ENCODE data around the gene ZNF783.
A peak's percentile ranks its signal among the peaks of the same experiment; 100 is the strongest.

Gene ZNF783

GRCh38 chr7:149283321-149283720 is 21.3 kb downstream of the ZNF783 start:
- no peak for DNase-seq

GRCh38 chr7:149284343-149284742 is 22.3 kb downstream of the ZNF783 start:
- DNase-seq: peak in 4 of 5 donors; percentile 34 to 49 (median 40)

DNA sequence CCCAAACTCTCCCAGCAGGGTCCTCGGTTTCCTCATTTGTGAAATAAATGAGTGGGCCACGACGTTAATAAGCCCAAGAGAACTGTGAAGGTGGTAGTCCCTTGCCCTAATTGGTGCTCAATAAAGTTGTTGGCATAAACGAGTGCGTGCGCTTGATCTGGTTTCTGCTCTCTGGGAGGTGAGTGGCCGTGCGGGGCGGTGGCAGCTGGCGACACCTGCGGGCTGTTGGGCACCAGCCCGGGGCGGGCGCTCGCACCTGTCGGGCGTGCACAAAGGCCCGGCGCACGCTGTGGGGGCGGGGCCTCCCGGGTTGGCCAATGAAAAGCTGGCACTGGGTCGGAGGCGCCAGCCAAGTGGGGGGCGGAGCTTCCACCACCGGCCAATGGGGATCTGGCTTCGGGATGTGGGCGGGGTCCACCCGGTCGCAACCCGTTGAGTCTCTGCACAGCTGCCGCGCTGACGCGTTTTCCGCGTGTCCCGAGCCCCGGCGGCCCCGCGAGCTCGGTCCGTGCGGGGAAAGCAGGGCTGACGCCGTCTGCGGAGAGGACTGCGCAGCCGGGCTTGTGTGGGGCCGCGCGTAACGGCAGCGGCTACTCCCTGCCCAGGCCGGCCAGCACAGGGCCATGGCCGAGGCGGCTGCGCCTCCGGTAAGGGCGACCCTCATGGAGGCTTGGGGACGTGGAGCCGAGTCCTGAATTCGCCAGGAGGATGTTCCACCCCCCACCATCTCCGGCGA is 23.0 kb downstream of the ZNF783 start:
- peak; percentile 95 to 98 (median 98) for DNase-seq

GRCh38 chr7:149285603-149286002 is 23.6 kb downstream of the ZNF783 start:
- DNase-seq: no peak

DNA sequence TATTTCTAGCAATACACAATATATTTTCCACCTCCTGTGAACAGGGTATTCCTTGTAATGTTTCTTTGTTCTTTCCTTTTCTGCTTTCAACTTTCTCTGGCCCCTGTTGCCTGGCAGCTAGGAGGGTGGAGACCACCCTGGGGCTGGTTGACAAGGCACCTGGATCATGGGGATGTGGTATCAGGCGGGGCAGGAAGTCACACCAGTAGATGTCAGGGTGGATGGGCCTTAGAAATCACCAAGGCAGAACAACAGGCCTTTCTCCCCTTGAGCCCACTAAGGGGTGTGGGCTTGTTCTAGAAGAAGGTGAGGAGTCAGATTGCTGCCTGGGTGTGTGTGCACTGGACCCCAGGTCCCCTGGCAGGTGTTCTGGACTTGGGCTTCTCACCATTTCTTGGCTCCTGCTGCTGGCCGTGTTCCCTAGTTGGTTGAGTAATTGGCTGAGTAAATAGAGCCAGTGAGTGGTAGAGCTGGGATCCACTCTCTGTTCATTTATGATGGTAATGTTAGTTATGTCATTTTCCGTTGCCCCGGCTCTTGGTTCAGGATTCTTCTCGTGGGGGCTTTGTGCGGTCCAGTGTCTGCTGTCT is 24.9 kb downstream of the ZNF783 start:
- DNase-seq: no peak

GRCh38 chr7:149287622-149288021 is 25.6 kb downstream of the ZNF783 start:
- no peak for DNase-seq

- no peak for DNase-seq
These were observed 27.3 kb downstream of the ZNF783 start for GRCh38 chr7:149289262-149289661.

GRCh38 chr7:149289856-149290255 is 27.9 kb downstream of the ZNF783 start:
- DNase-seq: no peak

DNA sequence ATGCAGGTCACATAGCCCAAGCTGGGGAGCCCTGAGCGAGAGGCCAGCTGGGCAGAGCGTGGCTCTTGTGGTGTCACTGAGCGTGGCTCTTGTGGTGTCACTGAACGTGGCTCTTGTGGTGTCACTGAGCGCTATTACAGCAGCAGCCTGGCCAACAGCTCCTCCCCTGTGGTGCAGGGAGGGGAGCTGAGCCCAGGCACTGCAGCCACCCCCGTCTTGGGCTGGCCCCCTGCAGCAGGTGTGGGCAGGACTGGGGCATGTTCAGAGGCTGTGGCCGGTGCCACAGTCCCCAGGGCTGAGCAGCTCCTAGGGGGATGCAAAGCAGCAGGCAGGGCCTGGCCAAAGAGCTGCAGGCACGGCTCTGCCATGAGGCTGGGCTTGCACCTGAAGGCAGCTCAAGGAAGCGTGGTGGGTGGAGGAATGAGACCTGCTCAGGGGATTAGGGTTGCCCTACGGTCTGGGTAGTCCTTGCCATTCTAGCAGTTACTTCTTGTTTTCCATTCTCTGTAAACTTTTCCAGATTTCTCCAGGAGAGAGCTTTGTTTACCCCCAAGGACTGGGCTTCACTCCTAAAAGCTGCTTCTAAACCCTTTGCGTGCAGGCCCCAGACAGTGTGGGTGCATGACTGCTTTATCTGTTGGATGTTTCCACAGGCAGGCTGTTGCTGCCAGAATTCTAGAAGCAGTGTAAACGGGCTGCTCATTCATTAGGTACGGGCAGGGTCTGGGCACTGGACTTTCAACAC is 29.2 kb downstream of the ZNF783 start:
- peak in 1 of 5 donors; percentile 18 for DNase-seq

DNA sequence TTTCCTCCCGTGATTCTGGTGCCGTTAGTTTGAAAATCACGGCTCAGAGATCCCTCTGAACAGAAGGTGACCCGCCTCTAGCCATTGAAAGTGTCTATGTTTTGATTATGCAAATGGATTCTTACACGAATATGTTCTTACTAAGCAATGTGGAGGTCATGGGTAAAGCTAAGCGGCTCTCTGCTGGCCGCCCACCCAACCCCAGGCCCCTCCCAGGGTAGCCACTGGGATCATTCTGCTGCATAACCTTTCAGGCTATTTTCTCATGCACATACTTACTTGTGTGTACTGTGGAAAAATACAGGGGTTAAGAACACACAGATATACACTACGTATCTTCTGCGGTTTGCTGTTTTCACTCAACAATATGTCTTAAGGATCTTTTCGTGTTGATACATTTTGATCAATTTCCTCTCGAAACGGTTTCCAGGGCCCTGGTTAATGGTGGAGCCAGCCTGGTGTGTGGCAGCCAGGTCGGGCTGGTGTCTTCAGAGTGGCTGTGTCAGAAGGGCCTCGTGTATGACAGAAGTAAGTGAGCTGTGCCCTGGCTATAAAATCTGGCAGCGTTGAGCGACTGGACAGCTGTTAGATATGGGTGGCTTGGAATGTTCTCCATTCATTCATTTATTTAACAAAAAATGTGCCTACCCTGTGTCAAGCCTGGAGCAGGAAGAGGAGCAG is 29.9 kb downstream of the ZNF783 start:
- no peak for DNase-seq

DNA sequence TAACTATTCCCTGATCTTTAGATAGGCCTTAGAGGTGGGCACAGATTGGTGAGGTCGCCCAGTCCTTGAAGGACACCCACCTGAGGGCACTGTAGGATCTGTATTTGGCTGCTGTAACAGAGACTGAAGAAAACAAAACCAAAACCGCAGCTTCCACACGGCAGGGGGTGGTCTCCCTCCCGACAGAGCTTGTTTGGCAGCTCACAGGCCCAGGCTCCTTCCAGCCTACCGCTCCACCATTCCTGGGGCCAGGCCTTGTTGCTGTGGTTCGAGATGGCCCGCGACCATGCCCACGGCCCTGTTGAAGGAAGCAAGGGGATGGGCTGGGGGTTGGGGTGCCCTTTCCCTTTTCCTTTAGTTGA is 30.4 kb downstream of the ZNF783 start:
- no peak for DNase-seq

GRCh38 chr7:149293338-149293737 is 31.3 kb downstream of the ZNF783 start:
- no peak for DNase-seq

GRCh38 chr7:149293946-149294633 is 32.1 kb downstream of the ZNF783 start:
- DNase-seq: no peak

DNA sequence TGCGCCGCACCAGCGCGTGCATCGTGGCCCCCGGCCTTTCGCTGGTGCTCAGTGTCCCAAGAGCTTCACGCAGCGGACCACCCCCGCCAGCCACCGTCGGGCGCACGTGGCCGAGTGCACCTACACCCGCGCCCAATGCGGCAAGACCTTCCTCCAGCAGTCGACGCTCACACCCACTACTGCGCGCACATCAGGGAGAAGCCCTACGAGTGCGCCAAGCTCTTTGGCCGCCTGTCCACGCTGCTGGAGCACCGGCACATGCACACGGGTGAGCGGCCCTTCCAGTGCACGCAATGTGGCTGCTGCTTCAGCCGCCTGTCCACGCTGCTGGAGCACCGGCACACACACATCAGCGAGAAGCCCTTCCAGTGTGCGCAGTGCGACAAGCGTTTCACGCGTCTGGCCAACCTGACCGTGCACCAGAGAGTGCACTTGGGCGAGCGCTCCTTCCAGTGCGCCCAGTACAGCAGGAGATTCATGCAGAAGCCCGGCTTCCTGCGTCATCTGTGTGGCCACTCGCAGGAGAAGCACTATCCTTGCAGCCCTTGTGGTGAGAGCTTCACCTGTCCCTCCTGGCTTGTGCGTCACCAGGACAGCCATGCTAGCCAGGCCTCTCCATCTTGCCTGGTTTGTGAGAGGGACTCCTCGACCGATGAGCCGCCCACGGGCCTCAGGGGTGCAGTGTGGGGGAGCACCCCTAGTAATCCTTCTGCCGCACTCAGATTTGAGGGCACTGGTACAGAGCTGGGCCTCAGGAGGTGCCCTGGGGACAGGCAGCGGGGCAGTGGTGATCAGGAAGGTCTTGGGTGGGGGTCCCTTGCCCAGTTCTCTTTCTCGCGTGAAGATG is 32.9 kb downstream of the ZNF783 start:
- DNase-seq: no peak

DNA sequence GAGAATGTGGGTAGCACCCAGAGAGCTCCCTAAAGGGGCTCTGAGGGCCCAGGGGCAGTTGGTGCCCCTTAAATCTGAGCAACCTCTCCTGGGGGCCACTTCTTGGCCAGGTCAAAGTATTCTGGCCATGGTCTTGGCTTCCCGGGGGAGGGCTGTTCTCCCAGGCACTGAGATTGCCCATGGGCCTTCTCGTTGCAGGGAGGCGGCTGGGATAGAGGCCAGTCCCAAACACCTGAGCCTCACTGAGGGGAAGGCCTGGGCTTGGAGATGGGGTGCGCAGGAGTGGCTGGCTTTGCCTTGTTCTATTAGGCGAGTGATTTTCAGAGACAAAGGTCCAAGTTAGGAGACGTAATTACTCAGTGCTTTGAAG is 33.5 kb downstream of the ZNF783 start:
- no peak for DNase-seq

- DNase-seq: no peak
These were observed 34.4 kb downstream of the ZNF783 start for GRCh38 chr7:149296368-149296767.

DNA sequence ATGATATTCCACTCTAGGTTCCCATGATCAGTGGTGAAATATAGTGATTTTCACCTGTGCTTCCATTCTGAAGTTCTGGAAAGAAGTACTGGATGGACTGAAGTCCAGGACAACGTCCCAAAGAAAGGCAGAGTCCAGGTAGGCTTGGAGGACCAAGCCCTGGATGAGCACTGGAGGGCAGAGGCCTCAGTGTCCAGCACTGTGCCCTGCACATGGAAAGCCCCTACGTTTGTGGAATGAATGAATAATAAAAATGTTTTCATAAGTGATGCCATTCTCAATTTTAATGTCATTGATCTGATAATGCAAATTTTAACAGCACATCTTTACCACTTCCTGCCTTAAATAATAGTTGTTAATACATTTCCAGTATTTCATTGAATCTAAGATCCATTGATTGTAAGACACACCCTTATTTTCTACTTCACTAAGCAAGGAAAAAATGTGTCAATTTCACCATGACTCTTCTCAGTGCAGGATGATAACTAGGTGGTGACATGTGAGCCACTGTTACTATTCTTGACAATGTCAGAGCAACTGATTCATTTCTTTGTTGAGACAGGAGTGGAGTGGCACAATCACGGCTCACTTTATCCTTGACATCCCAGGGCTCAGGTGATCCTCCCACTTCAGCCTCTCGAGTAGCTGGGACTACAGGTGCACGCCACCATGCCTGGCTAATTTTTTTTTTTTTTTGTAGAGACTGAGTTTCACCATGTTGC is 35.2 kb downstream of the ZNF783 start:
- DNase-seq: no peak

DNA sequence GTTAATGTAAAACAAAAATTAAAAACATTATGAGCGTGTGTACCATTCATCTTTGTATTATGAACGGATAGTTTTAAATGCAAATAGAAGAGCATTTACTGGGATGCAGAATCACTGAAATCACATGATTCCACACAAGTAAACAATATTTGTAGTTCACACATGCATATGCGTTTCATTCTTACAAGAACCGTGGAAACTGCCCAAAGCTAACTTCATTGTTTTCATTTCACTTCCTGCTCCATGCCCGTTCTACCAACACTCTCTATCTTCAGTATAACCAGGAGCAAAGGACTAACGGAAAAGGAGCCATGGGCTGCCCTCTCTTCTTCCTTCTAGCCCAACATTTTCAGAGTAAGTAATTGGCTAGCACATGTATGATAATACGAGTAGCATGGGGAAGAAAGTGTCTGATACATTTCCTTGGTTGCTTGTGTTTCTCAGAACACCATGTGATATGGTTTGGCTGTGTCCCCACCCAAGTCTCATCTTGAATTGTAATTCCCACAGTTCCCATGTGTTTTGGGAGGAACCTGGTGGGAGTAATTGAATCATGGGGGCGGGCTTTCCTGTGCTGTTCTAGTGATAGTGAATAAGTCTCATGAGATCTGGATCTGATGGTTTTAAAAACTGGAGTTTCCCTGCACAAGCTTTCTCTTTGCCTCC is 38.8 kb downstream of the ZNF783 start:
- no peak for DNase-seq

DNA sequence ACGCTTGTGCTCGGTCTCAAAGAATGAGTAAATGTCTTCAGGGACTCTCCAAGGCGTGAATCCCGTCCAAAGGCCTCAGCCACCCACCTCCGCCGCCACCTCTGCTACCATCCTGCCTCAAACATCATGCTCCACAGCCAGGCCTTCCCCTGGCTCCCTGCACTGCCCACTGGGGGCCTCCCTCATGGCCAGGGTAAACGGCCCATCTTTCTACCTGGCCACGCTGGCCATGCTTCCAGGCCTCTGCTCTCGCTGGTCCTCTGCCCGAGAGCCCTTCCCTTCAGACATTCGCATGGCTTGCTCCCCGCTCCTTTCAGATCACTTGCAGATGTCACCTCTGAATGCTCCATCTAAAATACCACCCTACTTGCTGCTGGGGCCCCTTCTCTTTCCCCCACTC is 40.2 kb downstream of the ZNF783 start:
- no peak for DNase-seq

- no peak for DNase-seq
These were observed 40.9 kb downstream of the ZNF783 start for GRCh38 chr7:149302865-149303264.

DNA sequence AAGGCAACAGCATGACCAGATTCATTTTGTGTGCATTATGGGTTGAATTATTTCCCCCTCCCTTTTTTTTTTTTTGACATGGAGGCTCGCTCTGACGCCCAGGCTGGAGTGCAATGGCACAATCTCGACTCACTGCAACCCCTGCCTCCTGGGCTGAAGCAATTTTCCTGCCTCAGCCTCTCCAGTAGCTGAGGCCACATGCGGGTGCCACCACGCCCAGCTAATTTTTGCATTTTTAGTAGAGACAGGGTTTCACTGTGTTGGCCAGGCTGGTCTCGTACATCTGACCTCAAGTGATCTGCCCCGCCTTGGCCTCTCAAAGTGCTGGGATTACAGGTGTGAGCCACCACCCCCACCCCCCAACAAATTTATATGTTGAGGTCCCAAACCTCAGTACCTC is 42.0 kb downstream of the ZNF783 start:
- no peak for DNase-seq
